Breast epithelium (tissue), 4 donors: ENCODE results near the gene EFTUD2. TPM values are rescaled to one million over a fixed set of nuclear protein-coding genes. Genes with fewer than 3 reads are reported as not detected.

Source experiments
- DNase-seq, 2 donors: peaks; one replicate each; pipeline ENCODE4 v3.0.0-alpha.2; 2019; ENCODE audit warnings: low spot score in 2 of 2
- H3K27ac ChIP-seq, 2 donors: fragments of 200-600 bp; sonication (generic) in 1 of 2; one replicate each; pipeline ENCODE4 v1.5.1; 2016 to 2019; ENCODE audit warnings: mild to moderate bottlenecking in 1 of 2
- H3K27me3 ChIP-seq, 2 donors: fragments of 200-600 bp; sonication (generic) in 1 of 2; one replicate each; pipeline versions ENCODE4 v1.5.1 to v1.6.0; 2017 to 2019; ENCODE audit warnings: control low read depth in 1 of 2, mild to moderate bottlenecking in 1 of 2
- H3K36me3 ChIP-seq: fragments of 200-600 bp; one replicate; pipeline ENCODE4 v1.5.1; 2019
- H3K4me1 ChIP-seq, 2 donors: fragments of 200-600 bp; sonication (generic); one replicate each; pipeline ENCODE4 v1.5.1; 2016 to 2019; ENCODE audit warnings: control low read depth in 1 of 2
- H3K4me3 ChIP-seq, 3 donors: fragments of 200-600 bp; sonication (generic); 1 replicate in 2 of 3; 2 replicates in 1 of 3; pipeline ENCODE4 v1.5.1; 2016 to 2019; ENCODE audit warnings: mild to moderate bottlenecking in 3 of 3, moderate library complexity in 2 of 3
- H3K9me3 ChIP-seq, 2 donors: fragments of 200-600 bp; sonication (generic) in 1 of 2; one replicate each; pipeline ENCODE4 v1.5.1; 2016 to 2019; ENCODE audit warnings: control low read depth in 1 of 2
- CTCF ChIP-seq, 3 donors: fragments of 450-650 bp; IDR thresholded peaks; one replicate each; pipeline ENCODE4 v1.5.1; 2016 to 2017; ENCODE audit warnings: antibody characterized with exemption in 3 of 3, mild to moderate bottlenecking in 3 of 3, moderate library complexity in 3 of 3
- POLR2A ChIP-seq: fragments of 450-650 bp; IDR thresholded peaks from one replicate; pipeline ENCODE4 v1.6.1; 2016; ENCODE audit warnings: antibody characterized with exemption, mild to moderate bottlenecking, moderate library complexity
- POLR2AphosphoS5 ChIP-seq, 3 donors: sonication (generic); formaldehyde crosslinking; IDR thresholded peaks; one replicate each; pipeline ENCODE4 v1.6.1; 2017; ENCODE audit warnings: antibody characterized with exemption in 3 of 3
- intact Hi-C: fragments of 100-400 bp; cut with DNase I; formaldehyde crosslinking; loops from one replicate; pipeline ENCODE4 v1.15.1; 2023; ENCODE audit warnings: low total_unique reads
- total RNA-seq, 3 donors: library from RNA; depleted of rRNA; stranded (reverse); fragments of >200 nt; gene quantifications; one replicate each; pipeline ENCODE4 v1.1.0, GENCODE V29; 2016

Gene EFTUD2
- total RNA-seq, 3 donors from 2014 or later: 58.1 to 71.4 (median 60.0) TPM

- no peaks in the 10 kb centered on the region for H3K9me3 ChIP-seq
- no peak for DNase-seq
- no peaks in the 10 kb centered on the region for H3K4me1 ChIP-seq
- intact Hi-C loops: no loop called here
- H3K27ac ChIP-seq: no peak overlapping the region
- H3K27me3 ChIP-seq: no peaks in the 10 kb centered on the region
- TF ChIP-seq POLR2A (no peak), POLR2AphosphoS5 (IDR thresholded peaks at IDR 0.05) (no peak), CTCF (IDR thresholded peaks at IDR 0.05) (no peak)
- H3K4me3 ChIP-seq: no peak overlapping the region
- H3K36me3 ChIP-seq: peaks cover 16% of the 10 kb centered on the region
Observed at GRCh38 chr17:44887016-44887415, 12.2 kb downstream of the EFTUD2 start.

- Histone ChIP-seq H3K27me3 (no peaks in the 10 kb centered on the region), H3K9me3 (no peaks in the 10 kb centered on the region), H3K36me3 (peaks cover 21% of the 10 kb centered on the region), H3K4me1 (no peaks in the 10 kb centered on the region), H3K4me3 (no peak overlapping the region), H3K27ac (no peak overlapping the region)
- DNase-seq: no peak
- intact Hi-C loops: no loop called here
- TF ChIP-seq POLR2AphosphoS5 (IDR thresholded peaks at IDR 0.05): no peak
- TF ChIP-seq CTCF (IDR thresholded peaks at IDR 0.05): no peak
- TF ChIP-seq POLR2A: no peak
Observed at GRCh38 chr17:44884941-44885340, 14.3 kb downstream of the EFTUD2 start.

GRCh38 chr17:44881145-44881544, 18.1 kb downstream of the EFTUD2 start:
- H3K36me3 ChIP-seq: peaks cover 21% of the 10 kb centered on the region
- TF ChIP-seq POLR2A (no peak), POLR2AphosphoS5 (IDR thresholded peaks at IDR 0.05) (no peak), CTCF (IDR thresholded peaks at IDR 0.05) (no peak)
- intact Hi-C loops: no loop called here
- no peaks in the 10 kb centered on the region for H3K9me3 ChIP-seq
- no peak for DNase-seq
- H3K4me1 ChIP-seq: no peaks in the 10 kb centered on the region
- no peak overlapping the region for H3K27ac ChIP-seq
- H3K4me3 ChIP-seq: no peak overlapping the region
- no peaks in the 10 kb centered on the region for H3K27me3 ChIP-seq

- H3K27ac ChIP-seq: no peak overlapping the region
- peaks cover 18% of the 10 kb centered on the region for H3K36me3 ChIP-seq
- H3K4me3 ChIP-seq: no peak overlapping the region
- no peaks in the 10 kb centered on the region for H3K9me3 ChIP-seq
- intact Hi-C loops: no loop called here
- no peaks in the 10 kb centered on the region for H3K4me1 ChIP-seq
- no peak for DNase-seq
- TF ChIP-seq POLR2AphosphoS5 (IDR thresholded peaks at IDR 0.05) (no peak), POLR2A (no peak), CTCF (IDR thresholded peaks at IDR 0.05) (no peak)
- no peaks in the 10 kb centered on the region for H3K27me3 ChIP-seq
Observed at GRCh38 chr17:44880062-44880461, 19.2 kb downstream of the EFTUD2 start.

- no peak for DNase-seq
- intact Hi-C loops: no loop called here
- no peaks in the 10 kb centered on the region for H3K27me3 ChIP-seq
- H3K4me1 ChIP-seq: no peaks in the 10 kb centered on the region
- H3K36me3 ChIP-seq: peaks cover 15% of the 10 kb centered on the region
- no peak overlapping the region for H3K27ac ChIP-seq
- TF ChIP-seq POLR2AphosphoS5 (IDR thresholded peaks at IDR 0.05): no peak
- no peaks in the 10 kb centered on the region for H3K9me3 ChIP-seq
- H3K4me3 ChIP-seq: no peak overlapping the region
Observed at GRCh38 chr17:44879376-44879775, 19.9 kb downstream of the EFTUD2 start.

- intact Hi-C loops: no loop called here
- H3K4me1 ChIP-seq: no peaks in the 10 kb centered on the region
- DNase-seq: no peak
- no peak overlapping the region for H3K27ac ChIP-seq
- no peaks in the 10 kb centered on the region for H3K27me3 ChIP-seq
- no peak overlapping the region for H3K4me3 ChIP-seq
- no peaks in the 10 kb centered on the region for H3K9me3 ChIP-seq
- TF ChIP-seq POLR2A (no peak), CTCF (IDR thresholded peaks at IDR 0.05) (peak; percentile 21 to 30 (median 23))
- H3K36me3 ChIP-seq: peaks cover 15% of the 10 kb centered on the region
Observed at GRCh38 chr17:44878627-44879221, 20.5 kb downstream of the EFTUD2 start.
